Activated CD4-positive, alpha-beta T cell treated with anti-CD3 and anti-CD28 coated beads, Interleukin-2, amount 50 U/mL, for 24 hours (primary cell): ENCODE results near the gene IFNA2.
"Not testable (repeated sequence)": the region's sequence is repeated elsewhere in the genome, so short reads cannot be mapped to it uniquely, and the experiment has no call there.

Source experiments
- DNase-seq, 2 donors: peaks; one replicate each; pipeline ENCODE4 v3.0.0-alpha.2; 2020; ENCODE audit warnings: low read depth in 1 of 2, low spot score in 1 of 2

IFNA2 gene

GRCh38 chr9:21383627-21384026, 1.6 kb downstream of the IFNA2 start:
- no peak for DNase-seq

DNA sequence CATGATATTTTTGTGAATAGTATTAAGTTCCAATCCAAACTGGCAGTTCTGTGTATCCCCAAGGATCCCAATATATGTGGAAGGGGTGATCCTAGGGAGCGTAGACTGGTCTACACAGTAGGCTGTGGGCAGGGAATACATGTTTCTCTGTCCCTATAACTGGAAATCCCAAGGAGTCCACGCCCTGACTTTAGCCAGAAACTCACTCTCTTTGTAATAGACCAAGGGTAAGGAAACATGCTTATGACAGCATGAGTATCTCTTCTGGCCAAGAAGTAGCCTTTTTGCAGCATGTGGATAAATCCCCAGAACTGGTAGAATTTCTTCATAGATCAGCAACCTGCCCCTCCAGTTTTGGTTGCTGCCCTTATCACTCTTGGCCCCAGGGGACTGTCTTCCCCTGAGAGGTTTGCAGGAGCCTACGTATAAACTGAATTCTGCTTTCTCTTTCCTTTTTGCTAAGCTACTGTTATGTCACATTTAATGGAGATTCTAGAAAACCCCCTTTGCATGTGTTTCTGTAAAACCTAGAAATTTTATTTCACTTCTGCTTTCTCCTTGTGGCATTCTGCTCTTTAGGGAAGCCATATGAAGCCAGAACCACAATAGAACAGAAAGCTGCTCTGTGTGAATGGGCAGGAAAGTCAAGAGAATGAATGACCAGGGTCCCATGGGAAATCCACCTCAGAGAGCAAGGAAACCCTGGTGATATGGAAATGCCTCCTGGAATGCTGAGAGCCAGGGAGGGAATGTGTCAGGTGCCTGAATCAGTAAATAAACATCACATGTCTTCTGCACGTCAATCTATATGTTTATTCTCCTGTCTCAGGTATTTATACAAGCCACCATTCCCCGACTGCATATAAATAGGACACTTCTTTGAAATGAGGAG, 3.5 kb downstream of the IFNA2 start:
- DNase-seq, result no peak

GRCh38 chr9:21371467-21371866, 13.7 kb downstream of the IFNA2 start:
- not testable (repeated sequence) for DNase-seq

DNA sequence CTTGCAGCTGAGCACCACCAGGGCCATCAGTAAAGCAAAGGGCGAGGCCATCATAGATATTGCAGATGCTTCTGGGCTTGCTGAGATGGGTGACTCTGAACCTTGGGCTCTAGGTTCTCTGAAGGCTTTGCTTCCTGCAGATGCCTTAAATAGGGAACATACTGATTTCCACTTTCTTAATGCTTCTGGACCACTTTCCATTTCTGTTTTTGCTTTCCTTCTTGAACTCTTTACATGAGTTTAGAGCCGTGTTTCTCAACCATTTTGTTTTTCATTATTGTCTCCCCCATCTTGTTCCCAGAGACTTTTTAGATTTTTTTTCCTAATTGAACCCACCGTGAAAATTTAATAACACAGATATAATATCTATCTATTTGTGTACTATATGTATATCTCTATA, 17.2 kb downstream of the IFNA2 start, which contains the start of gene IFNA13:
Gene IFNA13, minus strand, starts transcription at position 101 of the 400 bp plus-strand sequence. Its CDS starts 47 bp downstream, at position 54.
- no peak for DNase-seq

DNA sequence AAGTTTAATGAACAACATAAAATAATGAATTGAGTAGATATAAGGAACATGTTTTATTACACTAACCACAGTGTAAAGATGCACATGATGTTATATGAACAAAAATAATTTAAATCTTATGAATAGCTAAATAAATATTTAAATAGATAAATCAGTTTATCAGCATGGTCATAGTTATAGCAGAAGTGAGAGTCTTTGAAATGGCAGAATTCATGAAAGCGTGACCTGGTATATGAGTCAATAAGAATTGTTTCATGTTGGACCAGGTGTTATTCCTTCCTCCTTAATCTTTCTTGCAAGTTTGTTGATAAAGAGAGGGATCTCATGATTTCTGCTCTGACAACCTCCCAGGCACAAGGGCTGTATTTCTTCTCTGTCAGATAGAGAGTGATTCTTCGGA, 18.0 kb downstream of the IFNA2 start:
- DNase-seq, result not testable (repeated sequence)

GRCh38 chr9:21362287-21362686, 22.9 kb downstream of the IFNA2 start:
- DNase-seq, result no peak

DNA sequence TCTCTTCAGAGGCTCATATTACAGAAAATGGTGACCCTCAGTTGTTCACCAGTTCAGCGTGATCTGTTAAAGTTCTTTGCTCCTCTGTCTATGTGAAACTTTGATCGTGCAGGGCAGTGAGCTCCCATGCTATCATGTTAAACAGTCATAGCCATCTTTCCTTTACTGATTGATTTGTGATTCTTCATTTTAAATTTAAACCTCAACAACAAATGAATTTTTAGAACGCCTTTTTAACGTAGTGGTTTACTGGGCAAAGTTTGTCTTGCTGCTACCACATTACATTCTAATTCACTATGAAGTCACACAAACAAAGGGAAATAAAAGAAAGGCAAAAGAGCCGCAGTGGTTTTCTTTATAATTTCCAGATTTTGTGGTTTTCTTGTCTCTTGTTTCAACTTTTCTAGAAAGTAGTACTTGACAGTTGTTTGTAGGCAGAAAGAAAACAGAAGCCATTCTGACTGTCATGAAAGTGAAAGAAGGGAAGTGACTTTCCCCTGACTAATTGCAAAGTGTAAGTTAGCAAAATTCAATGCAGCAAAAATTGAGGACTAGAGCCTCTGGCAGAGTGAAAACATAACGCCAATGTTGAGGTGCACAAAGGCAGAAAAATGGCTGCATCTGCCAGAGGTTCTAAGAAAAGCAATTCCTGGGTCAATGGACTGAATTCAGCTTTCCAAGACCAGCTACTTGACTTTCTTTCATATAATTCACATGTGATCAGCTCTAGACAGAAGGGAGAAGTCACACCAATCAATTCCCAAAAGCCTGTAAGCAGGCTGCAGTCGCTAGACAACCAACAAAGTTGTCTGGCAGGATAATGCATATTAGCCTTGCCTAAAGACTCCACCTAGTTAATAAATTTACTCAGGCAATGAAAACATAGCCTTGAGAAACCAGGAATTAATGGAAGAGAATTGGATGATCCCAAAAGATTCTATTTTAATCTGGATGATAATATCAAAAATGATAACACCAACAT, 27.4 kb downstream of the IFNA2 start:
- peak in 1 of 2 donors; percentile 21 for DNase-seq

DNA sequence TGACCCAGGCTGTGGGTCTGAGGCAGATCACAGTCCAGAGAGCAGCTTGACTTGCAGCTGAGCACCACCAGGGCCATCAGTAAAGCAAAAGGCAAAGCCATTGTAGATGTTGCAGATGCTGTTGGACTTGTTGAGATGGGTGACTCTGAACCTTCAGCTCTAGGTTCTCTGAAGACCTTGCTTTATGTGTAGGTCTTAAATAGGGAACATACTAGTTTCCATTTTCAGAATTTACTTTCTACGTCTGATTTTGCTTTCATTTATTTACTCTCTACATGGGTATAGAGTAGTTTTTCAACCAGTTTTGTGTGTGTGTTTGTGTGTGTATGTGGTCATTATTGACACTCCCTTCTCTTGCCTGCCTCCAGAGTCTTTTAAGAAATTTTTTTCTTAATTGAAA, 34.4 kb downstream of the IFNA2 start, which contains the start of gene IFNA6:
Gene IFNA6, minus strand, starts transcription at position 101 of the 400 bp plus-strand sequence. Its CDS starts 0 bp downstream, at position 101.
- DNase-seq, result no peak

DNA sequence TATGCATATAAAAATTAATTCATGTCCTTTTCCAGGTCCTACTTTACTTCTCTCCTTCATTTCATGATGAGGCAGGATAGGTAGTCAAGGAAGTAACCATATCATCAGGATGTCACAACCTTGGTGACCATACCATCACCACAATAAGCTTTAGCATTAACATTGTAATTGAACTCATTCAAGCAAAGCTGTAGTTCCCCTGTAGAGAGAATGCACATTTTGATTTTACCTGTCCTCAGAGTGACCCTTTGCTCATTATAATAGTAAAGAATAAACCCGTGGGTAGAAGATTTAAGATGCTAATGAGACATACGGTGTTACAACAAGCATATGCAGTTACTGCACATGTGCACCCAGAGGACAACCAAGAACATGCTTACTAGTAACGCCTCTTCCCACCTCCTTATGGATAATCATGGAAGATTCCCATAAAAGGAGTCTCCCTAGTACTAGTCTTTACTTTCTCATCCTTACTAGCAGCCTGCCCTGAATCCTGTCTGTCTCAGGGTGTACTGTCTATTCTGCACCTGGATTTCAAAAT, 36.7 kb downstream of the IFNA2 start:
- no peak for DNase-seq

DNA sequence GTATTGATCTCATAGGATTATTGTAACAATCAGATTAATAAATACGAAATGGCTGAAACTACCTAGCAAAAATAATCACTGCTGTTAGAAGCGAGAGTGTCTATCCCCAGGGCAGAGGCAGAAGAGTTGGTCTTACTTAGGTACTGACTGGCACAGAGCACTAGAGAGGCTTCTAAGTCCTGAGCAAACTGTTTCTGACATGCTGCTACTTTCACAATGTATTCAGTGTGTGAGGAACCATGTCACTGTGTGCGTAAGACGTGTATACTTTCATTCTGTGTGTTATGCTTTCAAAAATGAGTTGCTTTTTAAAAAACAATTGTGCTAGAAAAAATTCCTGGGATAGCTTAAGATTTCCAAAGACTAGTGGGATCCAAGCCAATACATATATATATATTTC, 44.5 kb downstream of the IFNA2 start:
- no peak for DNase-seq

DNA sequence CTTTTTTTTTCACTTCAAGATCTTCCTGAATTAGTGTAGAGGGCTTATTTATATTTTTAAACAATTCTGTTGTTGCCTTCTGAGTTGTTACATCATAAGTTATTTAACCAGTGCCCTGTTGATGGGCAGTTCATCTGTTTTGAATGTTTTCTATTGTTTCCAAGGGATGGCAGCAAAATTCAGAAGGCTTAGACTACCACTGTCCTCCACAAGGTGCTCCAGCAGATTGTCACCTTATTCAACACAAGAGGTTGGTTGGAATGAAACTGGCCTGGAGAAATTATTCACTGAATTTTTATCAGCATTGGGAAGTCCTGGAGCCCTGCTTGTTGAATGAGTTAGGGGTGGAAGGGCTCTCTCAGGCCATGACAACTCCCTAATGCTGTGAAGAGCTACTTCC, 48.7 kb downstream of the IFNA2 start:
- DNase-seq, result no peak

- DNase-seq, result peak; percentile 72 to 85
These were observed 50.2 kb downstream of the IFNA2 start, which contains the start of gene KLHL9 for GRCh38 chr9:21334701-21335632. KLHL9 (minus strand) TSS chr9:21335404; CDS start chr9:21334859, 545 bp downstream.
